IMR-90 (cell line): ENCODE data around the gene OR52M1. TPM values are rescaled to one million over a fixed set of nuclear protein-coding genes. Genes with fewer than 3 reads are reported as not detected.

ENCODE experiments used
- ATAC-seq: fragments of 200-7000 bp; cut with Tn5 transposase; 2 replicates; pipeline ENCODE4 v1.9.1; 2020; ENCODE audit warnings: low read depth, mild to moderate bottlenecking, moderate library complexity
- BruUV-seq: library from RNA; stranded (reverse); fragments of 400-500 nt; replicated peaks from 2 replicates; lab custom pipeline; 2021; lab: Mats Ljungman, UMichigan
- CTCF ChIA-PET: fragments of 300-600 bp; formaldehyde crosslinking; extraction: SDS; loops from one replicate; lab custom pipeline; 2021; ENCODE audit warnings: antibody characterized with exemption; lab: Yijun Ruan, JAX
- POLR2A ChIA-PET: fragments of 300-600 bp; sonication (Branson Sonifier 250); formaldehyde crosslinking; loops from one replicate; lab custom pipeline; 2022; ENCODE audit warnings: antibody characterized with exemption; ENCODE audit not compliant: unreplicated experiment; lab: Charles Lee
- DNase-seq: peaks from one replicate; pipeline ENCODE4 v3.0.0; 2013
- H2AFZ ChIP-seq: replicated peaks from 2 replicates; pipeline ENCODE3; 2013; ENCODE audit warnings: low read length, mild to moderate bottlenecking; ENCODE audit not compliant: poor library complexity
- H2AK5ac ChIP-seq: 2 replicates; pipeline ENCODE4 v1.6.1; 2013; ENCODE audit warnings: low read depth, low read length, inconsistent platforms
- H2AK9ac ChIP-seq: replicated peaks from 2 replicates; pipeline ENCODE3; 2013; ENCODE audit warnings: mild to moderate bottlenecking, low read depth, low read length, moderate library complexity; ENCODE audit not compliant: poor library complexity
- H2BK120ac ChIP-seq: 2 replicates; pipeline ENCODE4 v1.6.1; 2013; ENCODE audit warnings: low read depth, low read length, inconsistent platforms
- H2BK15ac ChIP-seq: 3 replicates; pipeline ENCODE4 v1.6.1; 2013; ENCODE audit warnings: low read depth, low read length, inconsistent platforms
- H2BK20ac ChIP-seq: 2 replicates; pipeline ENCODE4 v1.6.1; 2013; ENCODE audit warnings: low read depth, mild to moderate bottlenecking, inconsistent platforms, low read length, moderate library complexity
- H2BK5ac ChIP-seq: 2 replicates; pipeline ENCODE4 v1.6.1; 2013; ENCODE audit warnings: mild to moderate bottlenecking, low read depth, low read length, inconsistent platforms; ENCODE audit not compliant: poor library complexity, severe bottlenecking
- H3K14ac ChIP-seq: replicated peaks from 2 replicates; pipeline ENCODE4 v1.6.1; 2013; ENCODE audit warnings: low read depth, low read length, inconsistent platforms
- H3K18ac ChIP-seq: 2 replicates; pipeline ENCODE4 v1.6.1; 2013; ENCODE audit warnings: low read depth, low read length, control low read depth
- H3K23ac ChIP-seq: 2 replicates; pipeline ENCODE4 v1.6.1; 2013; ENCODE audit warnings: low read depth, low read length, inconsistent platforms
- H3K27ac ChIP-seq: 2 replicates; pipeline ENCODE4 v1.5.1; 2013; ENCODE audit warnings: mild to moderate bottlenecking, control low read depth, low read length; ENCODE audit not compliant: insufficient read depth
- H3K27me3 ChIP-seq: 2 replicates; pipeline ENCODE4 v1.6.1; 2013; ENCODE audit warnings: low read length; ENCODE audit not compliant: control insufficient read depth, insufficient read depth
- H3K36me3 ChIP-seq: 2 replicates; pipeline ENCODE4 v1.6.1; 2013; ENCODE audit warnings: low read length, mixed read lengths; ENCODE audit not compliant: control insufficient read depth, insufficient read depth
- H3K4ac ChIP-seq: 2 replicates; pipeline ENCODE4 v1.6.1; 2013; ENCODE audit warnings: low read depth, low read length, inconsistent platforms
- H3K4me1 ChIP-seq: 2 replicates; pipeline ENCODE4 v1.6.1; 2013; ENCODE audit warnings: low read length, mixed read lengths; ENCODE audit not compliant: control insufficient read depth, insufficient read depth
- H3K4me2 ChIP-seq: 2 replicates; pipeline ENCODE4 v1.6.1; 2013; ENCODE audit warnings: low read depth, mild to moderate bottlenecking, control low read depth, low read length, moderate library complexity
- H3K4me3 ChIP-seq: 2 replicates; pipeline ENCODE4 v1.5.1; 2013; ENCODE audit warnings: low read depth, mild to moderate bottlenecking, control low read depth, low read length, moderate library complexity; ENCODE audit not compliant: insufficient read depth
- H3K56ac ChIP-seq: 2 replicates; pipeline ENCODE4 v1.6.1; 2013; ENCODE audit warnings: low read length, inconsistent platforms; ENCODE audit not compliant: insufficient read depth; ENCODE audit errors: extremely low read depth
- H3K79me1 ChIP-seq, 2 experiments: 2 replicates each; pipeline ENCODE4 v1.6.1; 2013; ENCODE audit warnings: low read length in 2 of 2, inconsistent platforms in 1 of 2, low read depth in 1 of 2
- H3K9ac ChIP-seq: 2 replicates; pipeline ENCODE4 v1.6.1; 2013; ENCODE audit warnings: low read depth, low read length, control low read depth
- H3K9me1 ChIP-seq: 2 replicates; pipeline ENCODE4 v1.6.1; 2013; ENCODE audit warnings: low read length, inconsistent platforms; ENCODE audit not compliant: insufficient read depth
- H3K9me3 ChIP-seq: 2 replicates; pipeline ENCODE4 v1.6.1; 2013; ENCODE audit warnings: low read length; ENCODE audit not compliant: control insufficient read depth, insufficient read depth
- H4K20me1 ChIP-seq: 2 replicates; pipeline ENCODE4 v1.6.1; 2013; ENCODE audit warnings: low read length, inconsistent platforms; ENCODE audit not compliant: insufficient read depth
- H4K5ac ChIP-seq: 2 replicates; pipeline ENCODE4 v1.6.1; 2013; ENCODE audit warnings: mild to moderate bottlenecking, low read depth, low read length, control low read depth
- H4K8ac ChIP-seq, 2 experiments: 2 replicates each; pipeline ENCODE4 v1.6.1; 2013; ENCODE audit warnings: low read depth in 2 of 2, low read length in 2 of 2, control low read depth in 1 of 2, inconsistent platforms in 1 of 2
- H4K91ac ChIP-seq: 2 replicates; pipeline ENCODE4 v1.6.1; 2013; ENCODE audit warnings: low read depth, low read length, inconsistent platforms; ENCODE audit not compliant: insufficient read depth
- BHLHE40 ChIP-seq: fragments of 150-350 bp; IDR thresholded peaks from 2 replicates; pipeline ENCODE4 v1.6.1; 2016; ENCODE audit warnings: mild to moderate bottlenecking, low read depth, low read length
- CEBPB ChIP-seq: IDR thresholded peaks from 2 replicates; pipeline ENCODE4 v1.6.1; 2012; ENCODE audit warnings: low read depth, low read length, improper control_type of control experiment
- CHD1 ChIP-seq: IDR thresholded peaks from 2 replicates; pipeline ENCODE4 v1.6.1; 2012; ENCODE audit warnings: low read depth, low read length, improper control_type of control experiment
- CTCF ChIP-seq: conservative IDR thresholded peaks from 2 replicates; pipeline ENCODE4 v1.5.1; 2012; ENCODE audit warnings: mild to moderate bottlenecking, low read depth, low read length, improper control_type of control experiment
- ELK1 ChIP-seq: fragments of 150-350 bp; IDR thresholded peaks from 2 replicates; pipeline ENCODE4 v1.6.1; 2016; ENCODE audit warnings: low read depth, mild to moderate bottlenecking, low read length, moderate library complexity, borderline replicate concordance
- FOS ChIP-seq: fragments of 150-350 bp; IDR thresholded peaks from 2 replicates; pipeline ENCODE4 v1.6.1; 2016; ENCODE audit warnings: low read depth, low read length
- MAFK ChIP-seq: IDR thresholded peaks from 2 replicates; pipeline ENCODE4 v1.6.1; 2012; ENCODE audit warnings: low read depth, low read length, improper control_type of control experiment
- MAZ ChIP-seq: IDR thresholded peaks from 2 replicates; pipeline ENCODE4 v1.6.1; 2012; ENCODE audit warnings: low read depth, mild to moderate bottlenecking, low read length, improper control_type of control experiment, moderate library complexity, borderline replicate concordance
- MXI1 ChIP-seq: IDR thresholded peaks from 2 replicates; pipeline ENCODE4 v1.6.1; 2012; ENCODE audit warnings: low read depth, mild to moderate bottlenecking, low read length, moderate library complexity, borderline replicate concordance
- NFE2L2 ChIP-seq: fragments of 150-350 bp; IDR thresholded peaks from 2 replicates; pipeline ENCODE4 v1.6.1; 2016; ENCODE audit warnings: low read depth, mild to moderate bottlenecking, low read length
- POLR2A ChIP-seq: IDR thresholded peaks from 2 replicates; pipeline ENCODE4 v1.6.1; 2012; ENCODE audit warnings: mild to moderate bottlenecking, low read depth, low read length
- RAD21 ChIP-seq: IDR thresholded peaks from 2 replicates; pipeline ENCODE4 v1.6.1; 2012; ENCODE audit warnings: low read length, improper control_type of control experiment
- RCOR1 ChIP-seq: IDR thresholded peaks from 2 replicates; pipeline ENCODE4 v1.6.1; 2012; ENCODE audit warnings: mild to moderate bottlenecking, low read length, improper control_type of control experiment; ENCODE audit not compliant: insufficient replicate concordance
- RFX5 ChIP-seq: IDR thresholded peaks from 2 replicates; pipeline ENCODE4 v1.8.0; 2012; ENCODE audit warnings: low read depth, mild to moderate bottlenecking, low read length, moderate library complexity
- SMC3 ChIP-seq: fragments of 150-350 bp; IDR thresholded peaks from 2 replicates; pipeline ENCODE4 v1.6.1; 2016; ENCODE audit warnings: low read depth, mild to moderate bottlenecking, antibody characterized with exemption, low read length, moderate library complexity
- USF2 ChIP-seq: fragments of 150-350 bp; IDR thresholded peaks from 2 replicates; pipeline ENCODE4 v1.6.1; 2017; ENCODE audit warnings: mild to moderate bottlenecking, antibody characterized with exemption, low read length, low read depth
- WGBS, 2 experiments: methylation state at CpG; one replicate each; pipeline versions ENCODE4 v1.1.5 to v1.1.7; 2013; ENCODE audit warnings: missing lambda C conversion rate in 2 of 2; ENCODE audit not compliant: insufficient read length in 1 of 2; ENCODE audit errors: extremely low coverage in 2 of 2; 5-methylcytosine and 5-hydroxymethylcytosine counted together
- dilution Hi-C: fragments of 300-500 bp; cut with HindIII; formaldehyde crosslinking; loops from one replicate; pipeline ENCODE4 v1.14.3; 2018; ENCODE audit warnings: low sequenced_read_pairs; ENCODE audit not compliant: unreplicated experiment
- in situ Hi-C: fragments of 300-500 bp; cut with MboI; formaldehyde crosslinking; loops from 3 replicates; pipeline ENCODE4 v1.14.3; 2019; ENCODE audit warnings: low sequenced_read_pairs, inconsistent platforms, mixed read lengths
- intact Hi-C: fragments of 100-400 bp; cut with micrococcal nuclease; formaldehyde crosslinking; loops from 2 replicates; pipeline ENCODE4 v1.10.0; 2022
- polyA plus RNA-seq, 3 experiments: library from polyadenylated mRNA; depleted of rRNA; stranded (reverse); fragments of >200 nt; gene quantifications; 2 replicates each; pipeline ENCODE4 v1.2.3, GENCODE V29; 2012; ENCODE audit warnings: low replicate concordance in 1 of 3
- total RNA-seq: library from RNA; depleted of rRNA; stranded (reverse); fragments of >200 nt; gene quantifications from 2 replicates; pipeline ENCODE4 v1.2.3, GENCODE V29; 2012

Gene OR52M1
- total and polyA plus RNA-seq, 2 of the 4 experiments (the other 2 are of a cell fraction) = not detected

- Histone ChIP-seq H3K23ac (no peak overlapping the region), H2BK15ac (no peak overlapping the region), H3K4ac (no peak overlapping the region), H4K8ac (no peak overlapping the region), H2AK5ac (no peak overlapping the region), H2AFZ (no peak overlapping the region), H3K14ac (no peak overlapping the region), H3K56ac (no peak overlapping the region), H3K18ac (no peak overlapping the region), H2AK9ac (no peak overlapping the region), H2BK5ac (no peak overlapping the region), H3K36me3 (no peaks in the 10 kb centered on the region), H4K20me1 (no peaks in the 10 kb centered on the region), H3K4me1 (no peaks in the 10 kb centered on the region), H3K27ac (no peak overlapping the region), H3K4me2 (no peak overlapping the region), H3K27me3 (no peaks in the 10 kb centered on the region; the same call in 1 of the 2 replicates), H2BK20ac (no peak overlapping the region), H3K9me3 (no peaks in the 10 kb centered on the region), H2BK120ac (no peak overlapping the region), H3K4me3 (no peak overlapping the region), H3K9ac (no peak overlapping the region), H4K5ac (no peak overlapping the region), H3K79me1 (no peaks in the 10 kb centered on the region), H4K91ac (no peak overlapping the region), H3K9me1 (no peaks in the 10 kb centered on the region)
- WGBS, 2 experiments = no CpG with 5 or more reads among the region's 3 CpGs
- no TSS peak for BruUV-seq
- intact Hi-C loops = no loop called here
- no peak for TF ChIP-seq CHD1
- no peak for TF ChIP-seq ELK1
- no peak for TF ChIP-seq MAZ
- TF ChIP-seq RCOR1 = no peak
- TF ChIP-seq CTCF = no peak
- no peak for TF ChIP-seq CEBPB
- no peak for TF ChIP-seq MAFK
- no peak for TF ChIP-seq MXI1
- no peak for TF ChIP-seq BHLHE40
- TF ChIP-seq USF2 = no peak
- TF ChIP-seq RAD21 = no peak
- TF ChIP-seq RFX5 = no peak
- TF ChIP-seq SMC3 = no peak
- no peak for TF ChIP-seq NFE2L2
- TF ChIP-seq FOS = no peak
- no peak for TF ChIP-seq POLR2A
- CTCF ChIA-PET = no interaction called here
- ATAC-seq (no peak), DNase-seq (no peak)
- dilution Hi-C loops = no loop called here
- in situ Hi-C loops = no loop called here
- POLR2A ChIA-PET = no interaction called here
Measured at GRCh38 chr11:4589017-4589416, 44.0 kb downstream of the OR52M1 start.
